Measurements from ENCODE around the gene IDH2. TPM values are rescaled to one million over a fixed set of nuclear protein-coding genes. Genes with fewer than 3 reads are reported as not detected.

The IDH2 gene
- total RNA-seq, result 97.3 and 99.0 TPM in 2 replicates

DNA sequence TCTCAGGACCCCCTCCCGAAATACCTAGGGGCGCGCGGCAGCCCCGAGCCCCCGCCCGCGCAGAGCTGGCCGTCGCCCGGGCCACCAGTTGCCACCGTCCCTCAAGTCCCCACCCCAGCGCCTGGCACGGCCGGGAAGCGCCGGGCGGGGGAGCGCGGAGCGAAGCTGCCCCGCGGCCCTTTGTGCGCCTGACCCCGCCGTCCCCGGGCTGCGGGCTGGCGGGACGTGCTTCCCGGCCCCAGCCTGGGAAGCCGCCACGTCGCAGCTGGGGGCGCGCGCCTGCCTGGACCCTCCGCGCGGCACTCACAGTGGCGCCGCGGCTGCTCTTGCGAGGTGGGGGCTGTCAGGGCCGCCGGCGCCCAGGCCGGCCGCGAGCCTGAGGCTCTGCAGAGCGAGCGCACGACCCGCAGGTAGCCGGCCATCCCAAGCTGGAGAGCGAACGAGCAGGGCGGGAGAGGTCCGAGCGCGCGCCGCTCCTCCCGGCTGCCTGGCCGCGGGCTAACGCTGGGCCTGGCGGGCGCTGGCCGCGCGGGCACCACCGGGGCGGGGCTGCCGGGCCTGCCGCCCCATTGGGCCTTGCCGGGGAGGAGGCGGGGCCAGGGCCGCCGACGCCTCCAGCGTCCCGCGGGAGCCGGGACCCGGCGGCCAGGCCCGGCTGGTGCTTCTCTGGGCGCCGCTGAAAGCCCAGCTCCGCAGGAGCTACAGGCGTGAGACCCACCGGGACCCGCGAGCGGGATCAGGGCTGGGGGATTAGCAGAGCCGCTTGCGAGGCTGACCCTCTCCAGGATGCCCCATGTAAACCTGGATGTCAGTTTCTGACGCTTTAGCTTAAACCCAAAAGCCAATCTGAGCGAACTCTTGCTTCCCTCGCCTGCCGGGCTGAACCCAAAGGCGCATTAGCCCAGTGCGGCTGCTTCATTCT, at the start of gene IDH2:
TSS of gene IDH2 (minus strand) at position 500 of the 922 bp plus-strand sequence. CDS start at position 422, 78 bp downstream.

Other genes with a start within 250 kb of the IDH2 start
- 21.7 and 26.9 TPM in 2 replicates for gene AP3S2, start 208.5 kb downstream of the IDH2 start, total RNA-seq
- gene ARPIN, start 189.5 kb downstream of the IDH2 start, total RNA-seq, result 12.5 and 14.8 TPM in 2 replicates
- gene ZNF710, start 101.1 kb downstream of the IDH2 start, total RNA-seq, result 9.8 and 10.1 TPM in 2 replicates
- 10.7 and 12.4 TPM in 2 replicates for gene SEMA4B, start 98.9 kb upstream of the IDH2 start, total RNA-seq
- 40.5 and 41.3 TPM in 2 replicates for gene CIB1, start 131.5 kb upstream of the IDH2 start, total RNA-seq
- 4.2 and 6.1 TPM in 2 replicates for gene GDPGP1, start 131.7 kb upstream of the IDH2 start, total RNA-seq
- gene TTLL13, start 147.1 kb upstream of the IDH2 start, total RNA-seq, result not detected in 2 replicates
- gene NGRN, start 163.2 kb upstream of the IDH2 start, total RNA-seq, result 76.5 and 82.1 TPM in 2 replicates
- gene ZNF774, start 249.8 kb upstream of the IDH2 start, total RNA-seq, result 0.67 and 0.89 TPM in 2 replicates